K562 (cell line): Measurements from ENCODE around the gene ADAMTS14. TPM values are rescaled to one million over a fixed set of nuclear protein-coding genes. Genes with fewer than 3 reads are reported as not detected.

ENCODE experiments used
- CHD2 ChIP-seq: IDR thresholded peaks from 2 replicates; pipeline ENCODE4 v1.6.1; 2011; ENCODE audit warnings: low read depth, low read length
- HMGN3 ChIP-seq: IDR thresholded peaks from 2 replicates; pipeline ENCODE4 v1.6.1; 2011; ENCODE audit warnings: borderline replicate concordance, low read depth, mild to moderate bottlenecking, mixed read lengths, low read length; ENCODE audit not compliant: insufficient read length; ENCODE audit errors: extremely low read depth
- JUND ChIP-seq, 2 experiments: IDR thresholded peaks; 2 replicates in 1 of 2; 3 replicates in 1 of 2; pipeline ENCODE4 v1.6.1; 2011; ENCODE audit warnings: borderline replicate concordance in 2 of 2, low read depth in 2 of 2, low read length in 2 of 2, improper control_type of control experiment in 1 of 2, missing biosample characterization in 1 of 2, missing genetic modification characterization in 1 of 2, missing genetic modification reagents in 1 of 2
- KDM1A ChIP-seq, 2 experiments: fragments of 450-650 bp; IDR thresholded peaks; 2 replicates each; pipeline ENCODE4 v1.6.1; 2016; ENCODE audit warnings: mild to moderate bottlenecking in 2 of 2
- NR2C2 ChIP-seq, 2 experiments: fragments of 200-800 bp in 1 of 2; sonication (Bioruptor generic) in 1 of 2; sonication (generic) in 1 of 2; formaldehyde crosslinking in 1 of 2; IDR thresholded peaks; 2 replicates each; pipeline versions ENCODE4 v1.6.1 to v1.8.0; 2016 to 2022; ENCODE audit warnings: mild to moderate bottlenecking in 1 of 2, missing compliant biosample characterization in 1 of 2, missing genetic modification characterization in 1 of 2, missing genetic modification reagents in 1 of 2
- USF1 ChIP-seq: sonication (generic); formaldehyde crosslinking; IDR thresholded peaks from 2 replicates; pipeline ENCODE4 v1.9.0; 2022; ENCODE audit warnings: mild to moderate bottlenecking, missing genetic modification reagents
- ZNF175 ChIP-seq: fragments of 200-800 bp; sonication (Bioruptor generic); IDR thresholded peaks from 2 replicates; pipeline ENCODE4 v1.6.1; 2016; ENCODE audit warnings: low read depth, mild to moderate bottlenecking, missing genetic modification characterization, missing compliant biosample characterization
- ZNF592 ChIP-seq: fragments of 450-650 bp; IDR thresholded peaks from 2 replicates; pipeline ENCODE4 v1.6.1; 2017; ENCODE audit warnings: antibody characterized with exemption, mild to moderate bottlenecking
- polyA plus RNA-seq, 8 experiments: library from polyadenylated mRNA; depleted of rRNA in 4 of 8; stranded (reverse) in 5 of 8; unstranded in 3 of 8; fragments of >200 nt; fragmentation: Nextera tagmentation in 2 of 8; fragmentation: Illumina TruSeq in 1 of 8; extraction: Ambion mirVana in 2 of 8; extraction: Trizol in 1 of 8; gene quantifications; 2 replicates each; pipeline versions ENCODE4 v1.2.1 to v1.2.3, GENCODE V29; 2011 to 2014; ENCODE audit warnings: inconsistent platforms in 1 of 8, missing spikeins in 1 of 8
- total RNA-seq, 7 experiments: library from RNA; depleted of rRNA in 6 of 7; stranded (reverse); fragments of >200 nt in 6 of 7; fragmentation: Illumina TruSeq in 2 of 7; extraction: Trizol in 2 of 7; gene quantifications; 2 replicates each; pipeline versions ENCODE4 v1.2.1 to v1.2.3, GENCODE V29; 2011 to 2021; ENCODE audit warnings: low replicate concordance in 1 of 7

The ADAMTS14 gene
- total and polyA plus RNA-seq, 9 of the 15 experiments (the other 6 are each of a cell fraction or from before 2014, with no cell fraction given) = 0.04 to 37.4 (median 15.9) TPM

GRCh38 chr10:70756700-70757360 is 84.5 kb downstream of the ADAMTS14 start (continued):
- 0 out of 2 replicates have a peak, but pooled peaks have one; percentile 30 for TF ChIP-seq ZNF592
- no peak for TF ChIP-seq NR2C2 (CRISPR knock-in tag; IDR thresholded peaks at IDR 0.05)
- peak; percentile 47; the same call in 1 of the 2 replicates for TF ChIP-seq NR2C2 (tag; IDR thresholded peaks at IDR 0.05)
- 0 out of 4 replicates have a peak, but pooled peaks have one; percentile 9 to 11 for TF ChIP-seq KDM1A (IDR thresholded peaks at IDR 0.05)
- TF ChIP-seq JUND (IDR thresholded peaks at IDR 0.05; ENCODE audit: borderline replicate concordance, low read depth, low read length) = peak; percentile 31; the same call in 1 of the 2 replicates
- TF ChIP-seq JUND (tag; IDR thresholded peaks at IDR 0.05; ENCODE audit: borderline replicate concordance, low read depth, low read length) = peak; percentile 49; the same call in 1 of the 3 replicates
- TF ChIP-seq CHD2 = no peak
- peak; percentile 63 for TF ChIP-seq USF1
- TF ChIP-seq HMGN3 = no peak
- peak; percentile 40; the same call in 1 of the 2 replicates for TF ChIP-seq ZNF175 (CRISPR knock-in tag)
